ENCODE data around the gene WRNIP1. TPM values are rescaled to one million over a fixed set of nuclear protein-coding genes. Genes with fewer than 3 reads are reported as not detected.
A peak's percentile ranks its signal among the peaks of the same experiment; 100 is the strongest.

Gene WRNIP1
- total RNA-seq, 4 donors from 2014 or later, result 51.9 to 66.0 (median 57.3) TPM

GRCh38 chr6:2796861-2797260 is 31.7 kb downstream of the WRNIP1 start:
- no peak overlapping the region for H3K4me3 ChIP-seq
- in situ Hi-C loops (cut with MboI; ENCODE audit: low sequenced_read_pairs in 4 of 4), result loop anchor here in 3 of 4 donors (10.0 kb wide), 1 partner anchor 48 kb away; the partner anchor contains the start of gene SERPINB1 (in 3 of the 3)
- no peak for DNase-seq

GRCh38 chr6:2797564-2798031 is 32.4 kb downstream of the WRNIP1 start:
- H3K4me1 ChIP-seq, result peaks cover under 1 to 22% of the 10 kb centered on the region in 2 donors
- intact Hi-C loops (cut with DNase I; ENCODE audit: low total_unique reads) (no loop called here), in situ Hi-C loops (cut with MboI; ENCODE audit: low sequenced_read_pairs in 4 of 4) (loop anchor here in 3 of 4 donors (10.0 kb wide), 1 partner anchor 47 kb away; the partner anchor contains the start of gene SERPINB1 (in 3 of the 3))
- no peaks in the 10 kb centered on the region for H3K9me3 ChIP-seq
- DNase-seq (no peak), ATAC-seq (no peak)
- H3K36me3 ChIP-seq, result no peaks in the 10 kb centered on the region
- TF ChIP-seq POLR2A (IDR thresholded peaks at IDR 0.05), result no peak
- no peak for TF ChIP-seq CTCF (IDR thresholded peaks at IDR 0.05 in 4 of 5, conservative IDR thresholded peaks at IDR 0.05 in 1 of 5)
- no peak overlapping the region for H3K4me3 ChIP-seq
- H3K27ac ChIP-seq, result no peak overlapping the region
- H3K27me3 ChIP-seq, result no peaks in the 10 kb centered on the region

More at GRCh38 chr6:2796861-2797260, 31.7 kb downstream of the WRNIP1 start:
- TF ChIP-seq CTCF (IDR thresholded peaks at IDR 0.05 in 4 of 5, conservative IDR thresholded peaks at IDR 0.05 in 1 of 5) (no peak), POLR2A (IDR thresholded peaks at IDR 0.05) (no peak)
- ATAC-seq, result no peak
- H3K27me3 ChIP-seq, result no peaks in the 10 kb centered on the region
- H3K36me3 ChIP-seq, result no peaks in the 10 kb centered on the region
- H3K27ac ChIP-seq, result no peak overlapping the region
- H3K4me1 ChIP-seq, result peaks cover 6 to 23% of the 10 kb centered on the region in 2 donors
- intact Hi-C loops (cut with DNase I; ENCODE audit: low total_unique reads), result no loop called here
- no peaks in the 10 kb centered on the region for H3K9me3 ChIP-seq

GRCh38 chr6:2798586-2799134 is 33.5 kb downstream of the WRNIP1 start:
- TF ChIP-seq POLR2A (IDR thresholded peaks at IDR 0.05) (no peak), CTCF (IDR thresholded peaks at IDR 0.05 in 4 of 5, conservative IDR thresholded peaks at IDR 0.05 in 1 of 5) (no peak)
- Histone ChIP-seq H3K36me3 (no peaks in the 10 kb centered on the region), H3K27ac (no peak overlapping the region), H3K9me3 (no peaks in the 10 kb centered on the region), H3K4me1 (peaks cover 0 to 16% of the 10 kb centered on the region in 2 donors), H3K4me3 (no peak overlapping the region), H3K27me3 (no peaks in the 10 kb centered on the region)
- no peak for ATAC-seq
- intact Hi-C loops (cut with DNase I; ENCODE audit: low total_unique reads) (no loop called here), in situ Hi-C loops (cut with MboI; ENCODE audit: low sequenced_read_pairs in 4 of 4) (loop anchor here in 3 of 4 donors (10.0 kb wide), 1 partner anchor 46 kb away; the partner anchor contains the start of gene SERPINB1 (in 3 of the 3))
- no peak for DNase-seq

GRCh38 chr6:2799936-2800527 is 34.8 kb downstream of the WRNIP1 start:
- H3K9me3 ChIP-seq, result no peaks in the 10 kb centered on the region
- H3K36me3 ChIP-seq, result no peaks in the 10 kb centered on the region
- ATAC-seq, result peak in 1 of 2 donors; percentile 72
- in situ Hi-C loops (cut with MboI; ENCODE audit: low sequenced_read_pairs in 4 of 4), result loop anchor here in 3 of 4 donors (10.0 kb wide), 1 partner anchor 45 kb away; the partner anchor contains the start of gene SERPINB1 (in 3 of the 3)
- no peak overlapping the region for H3K4me3 ChIP-seq
- no peak overlapping the region for H3K27ac ChIP-seq
- TF ChIP-seq CTCF (IDR thresholded peaks at IDR 0.05 in 4 of 5, conservative IDR thresholded peaks at IDR 0.05 in 1 of 5), result no peak
- TF ChIP-seq POLR2A (IDR thresholded peaks at IDR 0.05), result no peak
- DNase-seq, result no peak
- H3K4me1 ChIP-seq, result peaks cover 0 to 12% of the 10 kb centered on the region in 2 donors
- intact Hi-C loops (cut with DNase I; ENCODE audit: low total_unique reads), result no loop called here
- no peaks in the 10 kb centered on the region for H3K27me3 ChIP-seq

All from gastrocnemius medialis (tissue), 4 donors.